ENCODE measurements around the gene SLFN12L.

GRCh38 chr17:35479271-35479670 is 58.2 kb downstream of the SLFN12L start:
- TF ChIP-seq POLR2AphosphoS5 (IDR thresholded peaks at IDR 0.05; ENCODE audit: low read depth, low read length) (no peak), TCF12 (IDR thresholded peaks at IDR 0.05) (no peak), EP300 (IDR thresholded peaks at IDR 0.05; ENCODE audit: borderline replicate concordance in 1 of 2, low read depth in 1 of 2, low read length in 1 of 2) (no peak), CTCF (IDR thresholded peaks at IDR 0.05) (no peak), YY1 (IDR thresholded peaks at IDR 0.05; ENCODE audit: low read depth) (no peak), NFIC (IDR thresholded peaks at IDR 0.05; ENCODE audit: borderline replicate concordance) (no peak), IRF3 (IDR thresholded peaks at IDR 0.05; ENCODE audit: low read depth, low read length) (no peak), USF2 (IDR thresholded peaks at IDR 0.05; ENCODE audit: borderline replicate concordance, low read depth, low read length) (no peak), PBX3 (IDR thresholded peaks at IDR 0.05) (no peak)
